GM21360 (cell line): Measurements from ENCODE around the gene GLIS1.
"Not testable (repeated sequence)": the region's sequence is repeated elsewhere in the genome, so short reads cannot be mapped to it uniquely, and the experiment has no call there.

Source experiments
- ATAC-seq: cut with Tn5 transposase; IDR thresholded peaks from one replicate; pipeline ENCODE4 v1.9.1; 2021; ENCODE audit warnings: mild to moderate bottlenecking, moderate library complexity; ENCODE audit not compliant: unreplicated experiment

GLIS1 gene

GRCh38 chr1:53656747-53657530 is 82.0 kb downstream of the GLIS1 start:
- ATAC-seq: no peak

DNA sequence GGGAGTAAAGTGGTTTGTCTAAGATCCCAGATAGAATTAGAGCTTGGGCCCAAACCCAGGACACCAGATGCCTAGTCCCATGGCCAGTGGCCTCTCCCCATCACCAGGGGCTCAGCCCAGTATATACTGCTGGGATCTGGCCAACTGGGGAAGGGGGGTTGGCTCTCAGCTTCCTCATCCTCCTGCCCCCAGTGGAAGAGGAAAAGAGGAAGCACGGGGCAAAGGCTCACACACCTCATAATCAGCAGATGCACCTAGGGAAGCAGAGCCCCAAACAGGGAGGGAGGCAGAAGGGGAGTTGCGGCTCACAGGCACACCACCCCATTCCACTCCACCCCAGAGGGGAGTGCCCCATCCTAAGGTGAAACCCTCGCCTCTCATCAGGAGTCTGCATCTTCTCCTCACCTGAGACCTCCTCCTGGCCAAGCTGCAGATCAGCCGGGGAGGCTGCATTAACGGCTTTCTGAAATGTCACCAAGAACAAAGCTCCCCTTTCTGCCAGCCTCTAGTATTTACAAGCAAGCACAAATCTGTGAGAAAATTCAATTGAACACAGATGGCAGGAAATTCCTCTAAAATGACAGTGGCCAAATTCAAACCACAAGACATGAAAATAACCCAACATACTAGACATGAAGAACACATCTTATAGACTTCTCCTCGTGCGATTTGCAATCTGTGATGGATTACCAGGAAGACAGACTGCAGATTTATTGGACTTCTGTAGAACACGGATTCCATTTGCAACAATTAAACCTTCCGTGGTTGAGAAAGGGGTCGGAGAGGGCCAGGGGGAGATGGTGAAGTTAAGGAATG is 82.8 kb downstream of the GLIS1 start:
- ATAC-seq: no peak

- ATAC-seq: no peak
Measured at GRCh38 chr1:53654216-53655210, 84.5 kb downstream of the GLIS1 start.

DNA sequence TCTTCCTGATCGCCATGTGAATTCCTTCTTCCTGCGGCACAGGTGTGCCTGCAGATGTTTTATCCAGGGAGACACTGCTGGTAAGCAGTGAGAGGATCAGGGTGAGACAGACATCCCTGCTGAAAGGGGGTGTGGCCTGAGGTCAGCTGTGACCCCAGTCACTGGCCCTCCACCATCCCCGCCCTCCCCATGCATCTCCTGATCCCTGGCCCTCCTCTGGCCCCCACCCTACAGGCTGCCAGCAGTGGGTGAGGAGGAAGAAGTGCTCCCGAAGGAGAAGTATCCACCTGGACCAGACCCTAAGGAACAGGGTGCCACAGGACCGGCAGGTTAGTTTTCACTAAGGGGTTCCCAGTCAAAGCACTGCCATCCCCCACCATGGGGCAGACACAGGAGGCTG is 85.3 kb downstream of the GLIS1 start:
- no peak for ATAC-seq

DNA sequence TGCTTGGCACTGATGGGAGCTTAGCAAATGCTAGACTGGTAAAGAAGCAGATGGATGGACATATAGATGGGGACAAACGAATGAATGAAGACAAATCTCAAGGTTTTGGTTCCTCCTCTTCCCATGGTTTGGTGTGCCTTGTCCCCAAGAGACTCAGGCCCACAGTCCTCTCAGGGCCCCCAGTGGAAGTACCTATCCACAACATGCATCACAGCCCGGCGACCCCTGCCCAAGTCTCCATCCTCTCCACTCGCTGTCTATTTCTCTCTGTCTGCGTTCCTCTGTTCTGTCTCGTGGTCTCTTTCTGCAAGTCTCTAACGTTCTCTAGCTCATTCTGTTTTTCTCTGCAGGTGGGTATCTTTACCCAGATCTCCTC is 85.8 kb downstream of the GLIS1 start:
- ATAC-seq: no peak

DNA sequence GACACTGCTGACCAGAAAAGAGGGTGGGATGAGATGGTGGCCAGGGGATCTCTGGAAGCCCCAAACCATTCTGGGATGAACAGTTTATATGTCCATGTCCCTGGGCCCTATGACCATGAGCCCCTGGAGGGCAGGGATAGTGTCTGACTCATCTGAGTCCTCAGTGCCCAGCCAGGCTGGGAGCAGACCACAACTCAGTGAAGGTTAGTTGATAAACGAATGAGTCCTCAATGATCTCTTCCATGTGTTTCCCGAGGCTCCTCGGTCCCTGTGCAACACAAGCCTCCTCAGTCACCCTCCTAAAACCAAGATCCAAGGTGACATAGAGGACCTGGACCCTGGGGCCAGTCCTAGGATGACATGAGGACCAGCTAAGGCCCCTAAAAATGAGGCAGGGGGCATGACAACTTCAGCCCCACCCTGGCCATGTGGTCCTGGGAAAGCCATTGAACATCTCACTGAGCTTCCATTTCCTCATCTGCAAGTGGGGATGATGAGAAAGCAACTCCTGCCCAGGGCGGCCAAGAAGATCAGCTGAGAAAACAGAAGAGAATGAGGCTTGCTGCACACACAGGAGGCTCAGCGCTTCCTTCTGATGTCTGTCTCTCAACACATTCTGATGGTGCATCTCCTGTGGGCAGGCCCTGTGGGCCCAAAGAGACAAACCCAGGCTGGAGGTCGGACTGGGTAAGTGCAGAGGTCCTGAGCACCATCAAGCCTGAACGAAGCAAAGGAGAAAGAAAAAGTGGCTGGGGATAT is 86.3 kb downstream of the GLIS1 start:
- no peak for ATAC-seq

DNA sequence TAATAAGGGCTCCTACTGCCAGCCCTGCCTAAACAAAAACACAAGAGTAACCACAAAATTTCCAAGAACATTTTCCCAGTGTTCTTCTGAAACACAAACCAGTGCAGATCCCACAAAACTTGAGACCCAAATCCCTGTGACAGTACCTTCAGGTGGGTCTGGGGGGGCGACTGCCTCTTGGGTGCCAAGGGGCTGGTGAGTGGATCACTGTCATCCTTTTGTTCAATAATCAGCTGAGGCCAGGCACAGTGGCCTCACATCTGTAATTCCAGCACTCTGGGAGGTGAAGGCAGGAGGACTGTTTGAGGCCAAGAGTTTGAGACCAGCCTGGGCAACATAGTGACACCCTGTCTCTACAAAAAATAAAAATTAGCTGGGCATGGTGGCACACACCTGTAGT is 87.6 kb downstream of the GLIS1 start:
- no peak for ATAC-seq

- ATAC-seq: no peak
Measured at GRCh38 chr1:53648516-53648915, 90.4 kb downstream of the GLIS1 start.

DNA sequence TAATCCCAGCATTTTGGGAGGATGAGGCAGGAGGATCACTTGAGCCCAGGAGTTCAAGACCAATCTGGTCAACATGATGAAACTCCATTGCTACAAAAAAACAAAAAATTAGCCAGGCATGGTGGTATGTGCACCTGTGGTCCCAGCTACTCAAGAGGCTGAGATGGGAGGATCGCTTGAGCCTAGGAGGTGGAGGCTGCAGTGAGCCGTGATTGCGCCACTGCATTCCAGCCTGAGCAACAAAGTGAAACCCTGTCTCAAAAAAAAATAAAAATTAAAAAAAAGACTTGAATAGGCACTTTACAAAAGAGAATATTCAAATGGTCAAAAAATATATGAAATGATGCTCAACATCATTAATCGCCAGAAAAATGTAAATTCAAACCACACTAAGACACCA is 91.0 kb downstream of the GLIS1 start:
- ATAC-seq: not testable (repeated sequence)

- ATAC-seq: no peak
Measured at GRCh38 chr1:53646732-53647131, 92.2 kb downstream of the GLIS1 start.

- no peak for ATAC-seq
Measured at GRCh38 chr1:53645690-53646078, 93.3 kb downstream of the GLIS1 start.

DNA sequence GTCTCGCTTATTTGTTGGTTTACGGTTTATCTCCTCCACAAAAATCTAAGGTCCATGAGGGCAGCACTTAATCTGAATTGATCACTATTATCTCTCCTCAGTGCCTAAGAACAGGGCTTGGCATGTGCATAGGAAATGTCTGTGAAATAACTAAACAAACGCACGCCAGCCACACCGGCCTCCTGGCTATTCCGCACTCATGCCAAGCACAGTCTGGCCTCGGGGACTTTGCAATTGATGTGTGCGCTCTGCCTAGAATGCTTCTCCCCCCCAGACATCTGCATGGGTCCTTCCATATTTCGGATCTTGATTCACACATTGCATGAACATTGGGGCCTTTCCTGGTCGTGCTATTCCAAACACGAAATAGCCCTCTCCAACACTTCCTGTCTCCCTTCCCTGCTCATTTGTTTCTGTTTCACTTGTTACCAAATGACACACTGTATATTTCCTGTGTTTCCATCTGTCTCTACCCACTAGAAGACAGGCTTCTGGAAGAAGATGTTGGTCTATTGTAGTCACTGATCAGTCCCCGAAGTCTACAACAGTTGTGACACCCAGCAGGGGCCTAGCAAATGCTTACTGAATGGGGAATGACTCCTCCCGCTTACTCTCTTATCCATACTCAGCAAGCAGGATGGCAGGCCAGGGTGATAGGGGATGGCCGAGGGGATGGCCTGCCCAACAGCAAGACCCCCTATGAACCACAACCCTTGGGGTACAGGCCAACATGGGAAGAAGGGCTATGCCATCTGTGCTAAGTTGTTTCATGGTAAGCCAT is 93.9 kb downstream of the GLIS1 start:
- ATAC-seq: no peak

DNA sequence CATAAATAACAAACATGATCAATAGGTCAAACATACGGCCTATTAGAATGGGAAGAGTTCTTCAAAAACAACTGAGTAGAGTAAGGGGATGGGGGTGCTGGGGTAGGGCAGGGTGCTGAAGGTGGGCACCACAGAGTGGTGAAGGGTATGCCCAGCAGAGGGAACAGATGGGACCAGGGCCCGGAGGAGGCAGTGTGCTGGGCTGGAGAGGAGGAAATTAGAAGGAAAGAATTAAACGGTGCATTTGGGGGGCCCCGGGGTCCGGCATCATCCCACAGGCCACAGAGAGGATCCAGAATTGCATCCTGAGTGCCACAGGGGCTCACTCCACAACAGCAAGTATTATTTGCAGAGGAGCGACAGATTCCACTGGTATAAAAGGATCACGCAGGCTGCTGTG is 94.5 kb downstream of the GLIS1 start:
- ATAC-seq: no peak

DNA sequence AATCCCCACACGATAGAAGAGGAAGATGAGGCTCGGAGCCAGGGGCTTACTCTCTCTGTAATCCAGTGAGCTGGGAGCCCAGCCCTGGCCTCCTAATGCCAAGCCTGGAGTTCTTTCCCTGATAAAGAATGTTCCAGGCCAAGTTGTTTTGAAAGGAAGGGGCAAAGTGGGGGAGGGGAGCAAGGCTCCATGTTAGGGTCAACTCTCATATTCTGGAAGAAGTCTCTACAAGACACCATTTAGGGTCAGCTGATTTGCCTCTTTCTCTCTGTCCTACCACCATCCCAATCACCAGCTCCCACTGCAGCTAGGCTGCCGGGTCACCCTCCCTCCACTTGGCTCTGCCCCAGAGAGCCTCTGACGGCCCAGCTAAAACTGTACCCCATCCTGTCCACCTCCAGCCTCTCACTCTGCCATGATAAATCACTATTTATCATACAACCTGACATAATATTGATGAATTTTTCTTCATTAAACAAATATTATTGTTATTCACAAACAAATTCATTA is 95.0 kb downstream of the GLIS1 start:
- no peak for ATAC-seq

DNA sequence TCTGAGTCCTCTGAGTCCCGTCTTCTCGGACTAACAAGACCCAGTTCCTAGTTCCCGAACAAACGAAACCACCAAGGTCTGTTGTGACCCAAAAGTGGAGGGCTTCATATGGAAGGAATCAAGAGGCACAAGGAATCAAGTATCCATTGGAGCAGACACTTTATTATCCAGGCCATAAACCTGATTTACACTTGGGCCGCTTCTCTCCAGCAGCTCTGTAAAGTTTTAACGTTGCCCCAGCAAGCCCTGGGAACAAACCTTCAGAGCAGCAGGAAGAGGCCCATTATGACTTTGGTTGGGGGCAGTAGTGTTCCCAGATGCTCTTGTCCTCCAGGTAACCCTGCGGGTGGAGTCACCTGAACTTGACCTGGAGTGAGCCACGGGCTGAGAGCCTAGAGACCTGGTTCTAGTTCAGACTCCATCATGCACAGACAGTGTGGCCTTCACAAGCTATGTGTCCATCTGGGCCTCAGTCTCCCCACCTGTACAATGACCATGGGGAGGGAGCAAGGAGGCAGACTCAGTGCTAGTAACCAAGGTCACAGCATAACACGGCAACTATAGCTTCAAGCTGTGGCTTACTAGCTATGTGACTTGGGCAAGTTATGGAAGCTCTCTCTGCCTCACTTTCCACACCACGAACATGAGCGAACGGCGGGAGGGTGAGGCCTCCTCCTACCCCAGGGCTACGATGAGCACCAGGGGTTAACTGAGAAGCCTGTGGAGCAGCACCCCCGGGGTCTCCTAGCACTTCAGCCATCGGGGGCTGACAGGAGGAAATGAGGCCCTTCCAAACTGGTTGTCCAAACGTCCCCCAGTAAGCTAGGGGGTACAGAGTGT is 95.7 kb downstream of the GLIS1 start:
- ATAC-seq: no peak

- ATAC-seq: no peak
Measured at GRCh38 chr1:53642607-53643006, 96.4 kb downstream of the GLIS1 start.

DNA sequence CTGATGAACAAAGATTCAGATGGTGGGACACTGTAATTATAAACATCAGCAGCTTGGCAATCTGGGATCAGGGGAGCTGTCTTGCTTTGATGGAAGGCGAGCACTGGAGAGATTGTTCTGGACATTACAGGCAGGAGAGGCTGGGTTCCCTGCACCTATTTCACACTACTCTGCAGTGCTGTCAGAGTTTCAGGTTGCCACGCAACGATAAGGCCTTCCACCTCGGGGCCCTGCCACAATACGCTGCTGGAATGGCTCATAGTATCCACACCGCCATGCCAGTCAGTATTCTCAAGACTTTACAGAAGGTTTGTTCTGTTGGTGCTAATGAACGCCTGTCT is 96.8 kb downstream of the GLIS1 start:
- no peak for ATAC-seq

DNA sequence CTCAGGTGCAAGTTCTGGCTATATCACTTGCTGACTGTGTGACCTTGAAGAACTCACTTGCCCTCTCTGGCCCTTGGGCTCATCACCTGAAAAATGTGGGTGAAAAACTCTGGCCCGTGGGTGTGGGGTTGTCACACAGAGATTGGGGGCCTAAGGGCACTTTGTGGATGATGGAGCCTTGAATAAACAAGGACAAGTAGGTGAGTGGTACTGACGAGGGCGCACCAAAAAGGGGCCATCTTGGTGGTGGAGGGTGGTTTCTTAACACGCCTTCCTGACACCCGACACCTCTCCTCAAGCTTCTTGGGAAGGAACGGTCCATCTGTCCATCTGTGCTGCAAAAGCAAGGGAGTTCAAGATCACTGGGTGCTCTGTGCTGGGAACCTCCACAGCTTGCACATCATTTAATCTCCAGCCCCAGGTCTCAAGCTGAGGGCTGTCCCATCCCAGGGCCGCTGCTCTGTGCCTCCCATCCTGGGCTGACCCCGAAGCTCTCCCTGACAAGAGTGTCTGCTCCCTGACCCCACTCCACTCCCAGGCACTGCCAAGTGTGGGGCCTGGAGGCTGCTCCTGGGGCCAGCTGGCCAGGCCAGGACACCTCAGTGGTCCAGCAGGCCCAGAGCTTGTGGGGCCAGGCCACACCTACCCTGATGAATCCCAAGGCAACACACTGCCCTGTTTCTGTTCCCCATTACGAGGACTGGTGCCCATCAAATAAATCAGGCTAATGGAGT is 97.3 kb downstream of the GLIS1 start:
- ATAC-seq: no peak
